Tibial artery (tissue), 4 donors: ENCODE results near the gene TEX26.

Experiments used
- DNase-seq, 2 donors: peaks; one replicate each; pipeline ENCODE4 v3.0.0-alpha.2; 2019
- H3K27ac ChIP-seq, 2 donors: fragments of 200-600 bp; sonication (generic) in 1 of 2; 1 replicate in 1 of 2; 2 replicates in 1 of 2; pipeline ENCODE4 v1.5.1; 2018 to 2019; ENCODE audit warnings: mild to moderate bottlenecking in 1 of 2
- H3K27me3 ChIP-seq, 2 donors: fragments of 200-600 bp; sonication (generic) in 1 of 2; one replicate each; pipeline versions ENCODE4 v1.5.1 to v1.6.0; 2016 to 2019
- H3K36me3 ChIP-seq, 3 donors: fragments of 200-600 bp; sonication (generic) in 2 of 3; one replicate each; pipeline ENCODE4 v1.5.1; 2016 to 2019; ENCODE audit warnings: mild to moderate bottlenecking in 2 of 3
- H3K4me1 ChIP-seq, 4 donors: fragments of 200-600 bp; sonication (generic) in 2 of 4; 1 replicate in 3 of 4; 2 replicates in 1 of 4; pipeline ENCODE4 v1.5.1; 2016 to 2019
- H3K4me3 ChIP-seq, 2 donors: fragments of 200-600 bp; sonication (generic) in 1 of 2; 1 replicate in 1 of 2; 2 replicates in 1 of 2; pipeline ENCODE4 v1.5.1; 2018 to 2019; ENCODE audit warnings: mild to moderate bottlenecking in 2 of 2
- H3K9me3 ChIP-seq, 3 donors: fragments of 200-600 bp; sonication (generic) in 1 of 3; one replicate each; pipeline ENCODE4 v1.5.1; 2016 to 2019
- CTCF ChIP-seq, 2 experiments: fragments of 200-600 bp in 1 of 2; fragments of 450-650 bp in 1 of 2; IDR thresholded peaks; one replicate each; pipeline ENCODE4 v1.5.1; 2017 to 2019; ENCODE audit warnings: antibody characterized with exemption in 2 of 2, mild to moderate bottlenecking in 1 of 2, moderate library complexity in 1 of 2
- intact Hi-C: fragments of 100-400 bp; cut with DNase I; formaldehyde crosslinking; loops from one replicate; pipeline ENCODE4 v1.15.0; 2023; ENCODE audit warnings: low total_unique reads

The TEX26 gene

DNA sequence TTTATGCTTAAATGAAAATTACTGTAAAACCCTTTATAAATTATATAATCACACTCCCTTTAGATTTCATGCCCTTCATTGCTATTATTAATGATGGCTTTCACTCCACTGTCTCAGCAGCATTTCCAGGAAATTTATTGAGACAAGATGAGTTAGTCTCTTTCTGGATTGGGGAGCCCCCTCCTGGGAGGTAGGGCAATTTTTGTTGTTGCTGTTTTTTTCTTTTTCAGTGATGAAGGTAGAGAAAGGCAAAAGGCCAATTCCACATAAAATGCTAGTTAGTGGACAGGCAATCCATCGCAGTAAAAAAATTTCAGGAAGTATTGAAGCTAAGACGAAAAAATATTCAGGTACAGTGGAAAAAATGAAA lies 80.2 kb downstream of the TEX26 start:
- DNase-seq: no peak
- H3K9me3 ChIP-seq: no peaks in the 10 kb centered on the region

DNA sequence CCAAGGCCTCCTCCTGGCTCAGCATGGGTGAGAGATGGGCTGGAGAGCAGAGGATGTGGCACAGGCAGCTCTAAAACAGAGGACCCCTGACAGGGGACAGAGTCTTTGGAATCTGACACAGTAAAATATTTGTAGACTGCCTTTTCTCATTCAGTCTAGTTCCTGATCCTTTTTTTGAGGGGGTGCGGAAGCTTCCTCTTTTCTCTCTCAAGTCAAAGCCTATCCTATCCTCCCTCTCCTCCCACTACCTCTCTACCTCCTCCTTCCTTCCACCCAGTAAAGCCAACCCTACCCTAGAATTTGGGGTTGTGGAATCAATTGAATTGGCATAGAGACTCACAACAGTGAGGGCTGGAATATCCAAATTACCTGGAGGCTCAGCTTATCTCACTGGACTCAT lies 82.0 kb downstream of the TEX26 start:
- Histone ChIP-seq H3K27me3 (no peaks in the 10 kb centered on the region), H3K4me3 (no peak overlapping the region), H3K27ac (no peak overlapping the region), H3K4me1 (no peaks in the 10 kb centered on the region), H3K36me3 (no peaks in the 10 kb centered on the region), H3K9me3 (no peaks in the 10 kb centered on the region)
- intact Hi-C loops: no loop called here
- no peak for DNase-seq
- no peak for TF ChIP-seq CTCF (IDR thresholded peaks at IDR 0.05)

More for the DNA sequence above, 80.2 kb downstream of the TEX26 start:
- TF ChIP-seq CTCF (IDR thresholded peaks at IDR 0.05): peak in 1 of 2 experiments; percentile 15
- H3K4me1 ChIP-seq: peaks cover 0 to 11% (median 0%) of the 10 kb centered on the region in 4 donors
- no peak overlapping the region for H3K4me3 ChIP-seq
- no peaks in the 10 kb centered on the region for H3K36me3 ChIP-seq
- H3K27ac ChIP-seq: no peak overlapping the region
- no peaks in the 10 kb centered on the region for H3K27me3 ChIP-seq
- intact Hi-C loops: no loop called here

GRCh38 chr13:31015199-31015598 lies 82.7 kb downstream of the TEX26 start:
- DNase-seq: no peak
- no peak for TF ChIP-seq CTCF (IDR thresholded peaks at IDR 0.05)
- no peak overlapping the region for H3K4me3 ChIP-seq
- no peaks in the 10 kb centered on the region for H3K36me3 ChIP-seq
- H3K27ac ChIP-seq: no peak overlapping the region
- no peaks in the 10 kb centered on the region for H3K4me1 ChIP-seq
- intact Hi-C loops: no loop called here
- no peaks in the 10 kb centered on the region for H3K9me3 ChIP-seq
- no peaks in the 10 kb centered on the region for H3K27me3 ChIP-seq

GRCh38 chr13:31016342-31017325 lies 84.2 kb downstream of the TEX26 start:
- no peak for TF ChIP-seq CTCF (IDR thresholded peaks at IDR 0.05)
- DNase-seq: no peak
- Histone ChIP-seq H3K4me3 (no peak overlapping the region), H3K9me3 (no peaks in the 10 kb centered on the region), H3K36me3 (no peaks in the 10 kb centered on the region), H3K4me1 (peaks cover 0 to 5% (median 0%) of the 10 kb centered on the region in 4 donors), H3K27ac (no peak overlapping the region), H3K27me3 (no peaks in the 10 kb centered on the region)
- intact Hi-C loops: no loop called here

DNA sequence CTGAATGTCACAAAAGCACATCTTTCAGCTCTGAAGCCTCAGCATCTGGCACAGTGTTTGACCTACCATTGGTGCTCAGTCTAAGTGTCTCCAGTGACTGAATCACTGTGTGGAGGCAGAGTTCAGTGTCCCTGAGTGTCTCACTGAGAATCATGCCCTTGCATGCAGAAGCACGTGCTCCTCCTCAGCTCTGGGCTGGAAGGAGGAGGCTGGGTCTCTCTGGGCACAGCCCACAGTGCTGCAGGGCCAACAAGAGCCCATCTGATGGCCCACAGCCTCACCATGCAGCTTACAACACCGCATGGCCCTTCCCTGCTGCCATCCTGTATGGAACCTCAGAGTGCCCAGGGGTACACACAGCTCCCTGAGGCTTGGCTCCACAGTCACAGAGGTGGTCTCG lies 86.1 kb downstream of the TEX26 start:
- Histone ChIP-seq H3K4me1 (peaks cover 0 to 5% (median 0%) of the 10 kb centered on the region in 4 donors), H3K9me3 (no peaks in the 10 kb centered on the region), H3K27ac (no peak overlapping the region), H3K36me3 (no peaks in the 10 kb centered on the region), H3K27me3 (no peaks in the 10 kb centered on the region), H3K4me3 (no peak overlapping the region)
- intact Hi-C loops: no loop called here
- DNase-seq: no peak
- TF ChIP-seq CTCF (IDR thresholded peaks at IDR 0.05): no peak
